Measurements from ENCODE around the gene KAT2B.

KAT2B gene

DNA sequence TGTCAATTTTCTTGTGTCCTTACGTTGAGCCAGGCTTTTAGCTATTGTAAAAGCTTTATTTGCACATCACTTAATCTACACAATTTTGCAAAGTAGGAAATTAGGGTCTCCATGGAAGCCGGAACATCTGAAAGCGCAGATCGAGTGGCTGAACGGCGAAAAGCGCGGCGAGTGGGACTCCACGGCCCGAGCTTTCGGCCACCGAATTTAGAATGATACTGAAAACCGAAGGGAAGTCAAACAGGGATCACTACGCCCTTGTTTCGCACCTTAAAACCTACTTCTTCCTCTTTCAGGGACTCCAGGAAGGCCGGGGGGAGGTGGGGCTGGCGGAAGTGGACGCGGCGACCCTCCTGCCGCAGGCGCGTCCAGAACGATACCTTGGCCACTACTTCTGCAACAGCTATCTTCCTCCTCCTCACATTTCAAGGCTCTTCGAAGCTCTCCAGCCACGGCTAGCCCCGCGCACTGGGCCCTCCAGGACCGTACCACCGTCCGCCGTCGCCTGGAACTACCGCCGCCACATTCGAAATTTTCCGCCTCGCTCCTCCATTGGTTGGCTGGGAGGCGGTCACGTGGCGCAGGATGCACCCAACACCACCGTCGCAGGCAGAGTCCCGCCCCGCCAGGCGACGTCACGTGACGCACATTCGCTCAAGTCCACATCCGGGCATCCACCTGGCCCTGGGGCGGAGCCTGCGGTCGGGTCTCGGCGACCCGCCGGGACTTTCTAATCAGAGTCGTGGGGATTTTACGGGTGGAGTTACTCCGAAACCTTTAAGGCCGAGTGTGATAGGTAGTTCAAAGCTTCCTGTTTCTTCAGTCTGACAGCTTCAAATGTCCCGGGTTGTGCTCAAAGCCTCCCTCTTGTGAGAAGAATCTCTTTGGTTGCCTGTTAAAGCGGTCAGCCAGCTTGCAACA, 145.7 kb downstream of the KAT2B start, which contains the start of gene SGO1:
Gene SGO1 (minus strand): TSS at position 528 of the 921 bp plus-strand sequence. CDS start 2,179 bp downstream, outside the sequence.
- Histone ChIP-seq H3K36me3 (ENCODE audit: insufficient read depth, low read length) (no peaks in the 10 kb centered on the region), H3K27ac (ENCODE audit: low read depth, low read length) (peak within 1 kb of the TSS; percentile 74), H3K4me1 (ENCODE audit: control insufficient read depth, insufficient read depth, low read length, unreplicated experiment) (peaks cover 22% of the 10 kb centered on the region), H2AFZ (ENCODE audit: low read length, unreplicated experiment) (peak within 1 kb of the TSS; percentile 100), H3K27me3 (ENCODE audit: insufficient read depth, low read length) (no peaks in the 10 kb centered on the region), H3K79me2 (ENCODE audit: control insufficient read depth, insufficient read depth, low read length, unreplicated experiment) (peaks cover 27% of the 10 kb centered on the region), H3K4me3 (ENCODE audit: low read depth, low read length) (peak within 1 kb of the TSS; percentile 93)

DNA sequence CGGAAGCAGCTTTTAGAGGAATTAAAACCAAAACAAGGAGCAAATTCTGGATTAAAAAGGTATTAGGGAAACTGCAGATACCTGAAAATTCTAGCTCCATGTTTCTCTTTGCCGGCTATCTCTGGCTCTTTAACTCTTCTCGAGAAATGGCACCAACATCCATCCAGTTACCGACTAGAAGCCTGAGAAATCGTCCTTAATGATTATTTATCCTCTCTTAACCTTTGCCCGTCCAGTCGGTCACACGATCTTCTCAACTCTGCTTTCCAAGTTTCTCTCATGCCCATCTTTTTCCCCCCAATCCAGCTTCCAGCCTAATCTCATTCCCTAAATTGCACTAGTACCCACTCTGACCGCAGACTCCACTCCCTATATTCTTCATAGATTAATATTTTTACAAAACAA, 146.4 kb downstream of the KAT2B start:
- Histone ChIP-seq H3K27ac (ENCODE audit: low read depth, low read length) (peak overlapping the region; percentile 74), H3K4me3 (ENCODE audit: low read depth, low read length) (peak overlapping the region; percentile 93), H3K4me1 (ENCODE audit: control insufficient read depth, insufficient read depth, low read length, unreplicated experiment) (peaks cover 22% of the 10 kb centered on the region), H3K79me2 (ENCODE audit: control insufficient read depth, insufficient read depth, low read length, unreplicated experiment) (peaks cover 27% of the 10 kb centered on the region), H3K27me3 (ENCODE audit: insufficient read depth, low read length) (no peaks in the 10 kb centered on the region), H2AFZ (ENCODE audit: low read length, unreplicated experiment) (peak overlapping the region; percentile 100), H3K36me3 (ENCODE audit: insufficient read depth, low read length) (no peaks in the 10 kb centered on the region)

DNA sequence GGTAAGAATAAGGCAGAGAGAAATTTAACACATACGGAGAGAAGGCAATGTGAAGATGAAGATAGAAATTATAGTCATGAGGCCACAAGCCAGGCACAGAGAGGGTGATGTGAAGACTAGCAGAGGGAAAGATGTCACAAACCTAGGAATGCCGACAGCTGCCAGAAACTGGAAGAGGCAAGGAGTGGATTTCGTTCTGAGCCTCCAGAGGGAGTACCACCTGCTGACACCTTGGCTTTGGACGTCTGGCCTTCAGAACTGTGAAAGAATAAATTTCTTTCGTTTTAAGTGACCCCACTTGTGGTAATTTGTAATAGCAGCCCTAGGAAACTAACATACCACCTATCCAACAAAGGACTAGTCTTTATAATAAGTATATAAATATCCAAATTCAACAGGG, 150.7 kb downstream of the KAT2B start:
- peaks cover 8% of the 10 kb centered on the region for H3K4me1 ChIP-seq (ENCODE audit: control insufficient read depth, insufficient read depth, low read length, unreplicated experiment)
- H2AFZ ChIP-seq (ENCODE audit: low read length, unreplicated experiment): no peak overlapping the region

DNA sequence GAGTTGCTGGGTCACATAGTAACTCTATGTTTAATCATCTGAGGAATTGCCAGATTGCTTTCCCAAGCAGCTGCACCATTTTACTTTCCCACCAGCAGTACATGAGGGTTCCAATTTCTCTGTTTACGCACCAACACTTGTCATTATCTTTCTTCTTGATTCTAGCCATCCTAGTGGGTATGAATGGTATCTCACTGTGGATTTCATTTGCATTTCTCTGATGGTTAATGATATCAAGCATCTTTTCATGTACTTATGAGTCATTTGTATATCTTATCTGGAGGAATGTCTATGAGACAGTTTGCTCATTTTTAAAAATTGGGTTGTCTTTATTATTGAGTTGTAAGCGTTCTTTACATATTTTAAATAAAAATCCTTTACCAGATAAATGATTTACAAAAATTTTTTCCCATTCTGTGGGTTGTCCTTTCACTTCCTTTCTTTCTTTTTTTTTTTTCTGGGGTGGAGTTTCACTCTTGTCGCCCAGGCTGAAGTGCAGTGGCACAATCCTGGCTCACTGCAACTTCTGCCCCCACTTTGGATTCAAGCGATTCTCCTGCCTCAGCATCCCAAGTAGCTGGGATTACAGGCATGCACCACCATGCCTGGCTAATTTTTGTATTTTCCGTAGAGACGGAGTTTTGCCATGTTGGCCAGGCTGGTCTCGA, 154.7 kb downstream of the KAT2B start:
- H3K36me3 ChIP-seq (ENCODE audit: insufficient read depth, low read length): no peaks in the 10 kb centered on the region
- H3K4me1 ChIP-seq (ENCODE audit: control insufficient read depth, insufficient read depth, low read length, unreplicated experiment): no peaks in the 10 kb centered on the region
- no peak overlapping the region for H2AFZ ChIP-seq (ENCODE audit: low read length, unreplicated experiment)
- H3K27me3 ChIP-seq (ENCODE audit: insufficient read depth, low read length): no peaks in the 10 kb centered on the region
- no peak overlapping the region for H3K4me3 ChIP-seq (ENCODE audit: low read depth, low read length)
- H3K79me2 ChIP-seq (ENCODE audit: control insufficient read depth, insufficient read depth, low read length, unreplicated experiment): no peaks in the 10 kb centered on the region
- H3K27ac ChIP-seq (ENCODE audit: low read depth, low read length): no peak overlapping the region

More for the DNA sequence above, 150.7 kb downstream of the KAT2B start:
- Histone ChIP-seq H3K36me3 (ENCODE audit: insufficient read depth, low read length) (no peaks in the 10 kb centered on the region), H3K79me2 (ENCODE audit: control insufficient read depth, insufficient read depth, low read length, unreplicated experiment) (no peaks in the 10 kb centered on the region), H3K4me3 (ENCODE audit: low read depth, low read length) (no peak overlapping the region), H3K27ac (ENCODE audit: low read depth, low read length) (no peak overlapping the region), H3K27me3 (ENCODE audit: insufficient read depth, low read length) (no peaks in the 10 kb centered on the region)

DNA sequence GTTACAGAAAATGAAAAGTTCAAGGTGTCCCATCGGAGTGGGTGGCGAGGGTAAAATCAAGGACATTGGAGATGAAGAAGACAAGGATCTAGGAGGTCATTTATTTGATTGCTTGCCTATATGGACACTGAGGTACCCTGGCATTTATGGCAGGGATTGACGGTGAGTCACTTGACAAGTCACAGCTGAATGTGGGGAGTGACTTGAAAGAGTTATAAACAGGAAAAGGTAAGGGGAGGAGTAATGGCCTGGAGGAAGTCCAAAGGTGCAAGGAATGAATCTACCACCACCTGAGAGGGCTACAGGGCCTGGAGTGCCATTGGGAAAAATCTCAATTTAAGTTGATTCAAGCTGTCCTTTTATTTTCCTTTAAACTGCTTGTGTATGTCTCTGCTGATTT, 157.5 kb downstream of the KAT2B start:
- Histone ChIP-seq H3K79me2 (ENCODE audit: control insufficient read depth, insufficient read depth, low read length, unreplicated experiment) (no peaks in the 10 kb centered on the region), H3K27me3 (ENCODE audit: insufficient read depth, low read length) (no peaks in the 10 kb centered on the region), H2AFZ (ENCODE audit: low read length, unreplicated experiment) (no peak overlapping the region), H3K4me3 (ENCODE audit: low read depth, low read length) (no peak overlapping the region), H3K36me3 (ENCODE audit: insufficient read depth, low read length) (no peaks in the 10 kb centered on the region), H3K4me1 (ENCODE audit: control insufficient read depth, insufficient read depth, low read length, unreplicated experiment) (no peaks in the 10 kb centered on the region), H3K27ac (ENCODE audit: low read depth, low read length) (no peak overlapping the region)

DNA sequence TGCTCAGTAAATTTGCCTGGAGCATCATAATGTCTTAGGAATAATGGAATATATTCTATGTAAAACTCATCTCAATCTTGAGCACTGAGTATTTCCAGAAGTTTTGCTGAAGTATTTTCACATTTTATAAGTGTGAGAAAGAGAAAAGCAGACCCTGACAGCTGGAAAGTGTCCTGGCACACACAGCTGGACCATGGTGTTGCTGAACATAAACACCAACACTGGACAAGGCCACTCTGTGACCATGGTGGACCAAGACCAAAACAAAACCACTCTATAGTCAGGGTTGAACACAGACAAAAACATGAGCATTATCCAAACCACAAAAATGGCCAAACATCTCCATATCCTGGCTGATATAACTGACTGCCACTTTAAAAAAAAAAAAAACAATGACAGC, 160.9 kb downstream of the KAT2B start:
- Histone ChIP-seq H3K27me3 (ENCODE audit: insufficient read depth, low read length) (peaks cover 8% of the 10 kb centered on the region; the same call in 1 of the 2 replicates), H3K4me1 (ENCODE audit: control insufficient read depth, insufficient read depth, low read length, unreplicated experiment) (no peaks in the 10 kb centered on the region), H3K4me3 (ENCODE audit: low read depth, low read length) (no peak overlapping the region), H3K79me2 (ENCODE audit: control insufficient read depth, insufficient read depth, low read length, unreplicated experiment) (no peaks in the 10 kb centered on the region), H2AFZ (ENCODE audit: low read length, unreplicated experiment) (no peak overlapping the region), H3K27ac (ENCODE audit: low read depth, low read length) (no peak overlapping the region), H3K36me3 (ENCODE audit: insufficient read depth, low read length) (no peaks in the 10 kb centered on the region)

All from ACC112 (cell line).